C4-2B (cell line): ENCODE results near the gene ALKBH8.

Source experiments
- H3K27ac ChIP-seq: fragments of 450-650 bp; 2 replicates; pipeline ENCODE4 v1.5.1; 2017
- CTCF ChIP-seq: fragments of 450-650 bp; conservative IDR thresholded peaks from 2 replicates; pipeline ENCODE4 v1.5.1; 2017; ENCODE audit warnings: mild to moderate bottlenecking
- ZFX ChIP-seq: fragments of 450-650 bp; IDR thresholded peaks from 2 replicates; pipeline ENCODE4 v1.6.1; 2017

The ALKBH8 gene

DNA sequence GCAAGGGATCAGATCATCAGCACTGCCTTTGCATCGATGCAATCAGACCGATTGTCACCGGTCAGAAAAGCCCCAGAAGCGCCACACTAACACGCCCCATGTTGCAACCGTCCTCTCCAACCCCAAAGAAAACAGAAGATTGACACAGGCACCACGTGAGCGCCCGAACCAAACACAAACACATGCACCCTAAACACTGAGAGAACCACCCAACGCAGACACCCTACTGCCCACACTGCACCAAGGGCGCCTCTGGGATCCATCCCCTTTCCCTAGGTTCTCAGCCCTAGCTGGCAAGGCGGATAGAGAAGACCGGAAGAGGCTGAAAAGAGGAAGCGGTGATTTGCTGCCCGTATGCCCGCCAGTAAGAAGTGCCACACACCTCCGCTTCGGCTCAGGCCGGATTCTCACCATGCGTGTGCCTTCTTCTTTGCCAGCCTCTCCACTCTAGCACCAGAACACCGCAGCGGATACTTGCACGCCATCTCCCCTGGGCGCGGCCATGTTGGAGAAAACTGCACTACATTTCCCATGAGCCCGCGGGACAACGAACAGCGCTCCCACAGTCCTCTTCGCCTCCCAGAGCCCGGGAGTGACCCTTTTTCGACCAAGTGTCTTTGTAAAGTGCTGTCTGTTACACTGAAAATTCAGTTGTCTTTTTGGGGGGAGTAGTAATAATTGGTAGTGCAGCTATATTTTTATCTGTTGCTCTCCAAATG lies at the start of gene ALKBH8:
Gene ALKBH8 (minus strand): TSS at position 517 of the 719 bp plus-strand sequence. CDS start 4,842 bp downstream, outside the sequence.
- peak within 1 kb of the TSS; percentile 75 for H3K27ac ChIP-seq
- TF ChIP-seq CTCF (no peak), ZFX (no peak)

DNA sequence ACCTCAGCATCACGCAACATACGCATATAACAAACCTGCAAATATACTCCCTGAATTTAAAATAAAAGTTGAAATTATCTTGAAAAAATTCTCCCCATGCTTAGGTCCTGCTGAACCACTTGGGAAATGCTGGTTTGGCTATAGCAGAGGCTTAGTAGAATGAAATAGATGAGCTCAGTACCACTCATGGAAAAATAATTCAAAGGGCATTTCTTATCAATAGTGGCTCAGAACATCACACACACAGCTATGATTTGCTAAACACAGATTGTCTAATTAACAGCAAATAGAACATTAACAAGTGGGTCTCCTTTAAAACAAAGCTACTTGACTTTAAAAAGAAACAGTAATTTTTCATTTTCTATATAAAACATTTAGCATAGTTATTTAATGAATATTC lies 46.9 kb upstream of the ALKBH8 start:
- H3K27ac ChIP-seq, result no peak overlapping the region
- TF ChIP-seq CTCF (no peak), ZFX (no peak)

DNA sequence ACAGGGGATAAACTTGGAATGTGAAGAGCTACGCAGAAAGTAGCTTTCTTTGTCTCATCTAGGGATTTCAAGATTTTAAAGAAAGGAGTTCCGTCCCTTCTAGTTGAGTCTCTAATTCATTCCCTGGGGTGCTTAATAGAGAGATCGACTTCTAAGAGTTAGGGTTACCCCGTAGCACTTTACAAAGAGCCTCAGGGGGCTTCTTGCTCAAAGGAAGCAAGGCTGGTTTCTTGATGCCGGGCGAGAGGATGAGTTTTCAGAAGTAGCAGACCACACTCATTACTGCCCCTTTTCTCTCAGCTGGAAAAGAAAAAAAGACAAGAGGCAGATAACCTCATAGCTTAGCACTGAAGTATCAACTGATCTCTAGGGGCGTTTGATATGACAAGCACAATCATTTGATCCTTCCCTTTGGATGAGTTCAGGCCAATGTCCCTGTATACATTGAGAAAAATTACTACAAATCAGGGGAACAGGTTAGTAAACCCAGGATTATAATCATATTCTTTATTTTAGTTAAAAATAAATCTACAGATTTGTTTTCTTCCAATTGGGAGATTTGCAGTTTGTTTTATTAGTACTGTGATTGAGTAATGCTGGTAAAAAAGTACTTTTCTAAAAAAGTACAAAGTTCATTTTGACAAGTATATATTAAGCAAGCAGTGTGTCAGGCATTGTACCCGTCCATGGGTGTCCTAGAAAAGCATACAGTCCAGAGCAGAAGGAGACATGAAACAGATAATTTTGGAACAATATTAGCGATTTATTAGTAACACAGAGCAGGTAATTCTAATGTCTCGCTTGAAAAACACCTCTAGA lies 44.1 kb upstream of the ALKBH8 start:
- TF ChIP-seq CTCF, result no peak
- TF ChIP-seq ZFX, result no peak
- H3K27ac ChIP-seq, result no peak overlapping the region

DNA sequence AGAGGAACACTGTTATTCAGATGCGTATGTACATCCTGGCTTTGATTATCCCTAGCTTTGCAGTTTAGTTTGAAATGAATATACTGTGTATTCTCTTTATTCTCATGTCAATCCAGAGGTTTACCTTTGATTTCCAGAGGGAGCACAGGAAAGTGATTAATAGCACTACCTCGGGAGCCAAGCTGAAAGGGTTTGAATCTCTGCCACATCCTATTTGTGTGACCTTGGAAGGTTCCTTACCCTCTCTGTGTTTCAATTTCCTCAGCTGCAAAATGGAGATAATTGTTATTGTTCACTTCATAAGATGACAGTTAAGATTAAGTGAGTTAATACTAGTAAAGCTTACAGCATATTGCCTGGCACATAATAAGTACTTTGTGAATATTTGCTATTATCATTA lies 43.3 kb upstream of the ALKBH8 start:
- H3K27ac ChIP-seq, result no peak overlapping the region
- no peak for TF ChIP-seq ZFX
- no peak for TF ChIP-seq CTCF

- TF ChIP-seq ZFX (no peak), CTCF (0 out of 2 replicates have a peak, but pooled peaks have one; percentile 6)
- no peak overlapping the region for H3K27ac ChIP-seq
Measured at GRCh38 chr11:107606141-107606540, 40.6 kb upstream of the ALKBH8 start.

- peak; percentile 23 for TF ChIP-seq CTCF
- no peak for TF ChIP-seq ZFX
Measured at GRCh38 chr11:107605061-107606006, 39.8 kb upstream of the ALKBH8 start.

More at GRCh38 chr11:107605061-107606006, 39.8 kb upstream of the ALKBH8 start:
- H3K27ac ChIP-seq, result no peak overlapping the region
